ENCODE results near the gene AMIGO3.

The AMIGO3 gene

DNA sequence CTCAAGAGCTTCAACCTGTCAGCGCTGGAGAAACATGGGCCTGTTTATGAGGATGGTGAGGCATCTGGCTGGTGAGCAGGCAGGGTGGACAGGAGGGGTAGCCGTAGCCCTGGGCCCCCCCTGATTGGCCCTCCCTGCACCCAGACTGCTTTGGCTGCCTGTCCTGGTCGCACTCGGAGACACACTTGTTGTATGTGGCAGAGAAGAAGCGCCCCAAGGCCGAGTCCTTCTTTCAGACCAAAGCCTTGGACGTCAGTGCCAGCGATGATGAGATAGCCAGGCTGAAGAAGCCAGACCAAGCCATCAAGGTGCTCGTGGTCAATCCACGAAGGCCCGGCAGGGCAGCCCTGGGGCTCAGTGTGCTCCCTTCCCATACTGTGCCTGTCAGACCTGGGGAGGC lies 43.6 kb downstream of the AMIGO3 start:
- Histone ChIP-seq H3K4me3 (ENCODE audit: low read depth, low read length) (no peak overlapping the region), H3K9me3 (ENCODE audit: control insufficient read depth, insufficient read depth, low read depth, low read length) (no peaks in the 10 kb centered on the region), H3K27ac (ENCODE audit: extremely low read depth, low read depth, low read length) (no peak overlapping the region), H3K36me3 (ENCODE audit: control insufficient read depth in 2 of 2, insufficient read depth in 1 of 2, low read length in 2 of 2) (peaks cover 0 to 57% of the 10 kb centered on the region in 2 experiments; a peak in 1 of 3 replicates), H3K4me1 (ENCODE audit: control insufficient read depth, insufficient read depth, low read length) (no peaks in the 10 kb centered on the region)
- ChIA-PET POLR2A (no interaction called here), CTCF (no interaction called here)
- TF ChIP-seq ZNF37A (tag by site-specific recombination; IDR thresholded peaks at IDR 0.05) (no peak), ZNF214 (tag by site-specific recombination; IDR thresholded peaks at IDR 0.05; ENCODE audit: borderline replicate concordance) (no peak), GLIS2 (tag by site-specific recombination; IDR thresholded peaks at IDR 0.05) (no peak), ZNF596 (tag by site-specific recombination; IDR thresholded peaks at IDR 0.05) (no peak), ZNF548 (tag by site-specific recombination; IDR thresholded peaks at IDR 0.05) (no peak), ZNF146 (tag by site-specific recombination; IDR thresholded peaks at IDR 0.05) (no peak), ZNF791 (tag by site-specific recombination; IDR thresholded peaks at IDR 0.05) (no peak), ZNF600 (tag by site-specific recombination; IDR thresholded peaks at IDR 0.05) (no peak), ZNF202 (tag by site-specific recombination; IDR thresholded peaks at IDR 0.05; ENCODE audit: borderline replicate concordance) (no peak), ZNF629 (tag by site-specific recombination; IDR thresholded peaks at IDR 0.05) (no peak), ZNF184 (tag by site-specific recombination; IDR thresholded peaks at IDR 0.05) (no peak), ZNF747 (tag by site-specific recombination; IDR thresholded peaks at IDR 0.05) (no peak), SP2 (tag by site-specific recombination; IDR thresholded peaks at IDR 0.05) (no peak), ZNF707 (tag by site-specific recombination; IDR thresholded peaks at IDR 0.05) (no peak), ZBTB17 (tag by site-specific recombination; IDR thresholded peaks at IDR 0.05) (no peak)
- TF ChIP-seq, protein P1, sequence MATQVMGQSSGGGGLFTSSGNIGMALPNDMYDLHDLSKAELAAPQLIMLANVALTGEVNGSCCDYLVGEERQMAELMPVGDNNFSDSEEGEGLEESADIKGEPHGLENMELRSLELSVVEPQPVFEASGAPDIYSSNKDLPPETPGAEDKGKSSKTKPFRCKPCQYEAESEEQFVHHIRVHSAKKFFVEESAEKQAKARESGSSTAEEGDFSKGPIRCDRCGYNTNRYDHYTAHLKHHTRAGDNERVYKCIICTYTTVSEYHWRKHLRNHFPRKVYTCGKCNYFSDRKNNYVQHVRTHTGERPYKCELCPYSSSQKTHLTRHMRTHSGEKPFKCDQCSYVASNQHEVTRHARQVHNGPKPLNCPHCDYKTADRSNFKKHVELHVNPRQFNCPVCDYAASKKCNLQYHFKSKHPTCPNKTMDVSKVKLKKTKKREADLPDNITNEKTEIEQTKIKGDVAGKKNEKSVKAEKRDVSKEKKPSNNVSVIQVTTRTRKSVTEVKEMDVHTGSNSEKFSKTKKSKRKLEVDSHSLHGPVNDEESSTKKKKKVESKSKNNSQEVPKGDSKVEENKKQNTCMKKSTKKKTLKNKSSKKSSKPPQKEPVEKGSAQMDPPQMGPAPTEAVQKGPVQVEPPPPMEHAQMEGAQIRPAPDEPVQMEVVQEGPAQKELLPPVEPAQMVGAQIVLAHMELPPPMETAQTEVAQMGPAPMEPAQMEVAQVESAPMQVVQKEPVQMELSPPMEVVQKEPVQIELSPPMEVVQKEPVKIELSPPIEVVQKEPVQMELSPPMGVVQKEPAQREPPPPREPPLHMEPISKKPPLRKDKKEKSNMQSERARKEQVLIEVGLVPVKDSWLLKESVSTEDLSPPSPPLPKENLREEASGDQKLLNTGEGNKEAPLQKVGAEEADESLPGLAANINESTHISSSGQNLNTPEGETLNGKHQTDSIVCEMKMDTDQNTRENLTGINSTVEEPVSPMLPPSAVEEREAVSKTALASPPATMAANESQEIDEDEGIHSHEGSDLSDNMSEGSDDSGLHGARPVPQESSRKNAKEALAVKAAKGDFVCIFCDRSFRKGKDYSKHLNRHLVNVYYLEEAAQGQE (tag by site-specific recombination; IDR thresholded peaks at IDR 0.05): no peak
- TF ChIP-seq, protein P2, sequence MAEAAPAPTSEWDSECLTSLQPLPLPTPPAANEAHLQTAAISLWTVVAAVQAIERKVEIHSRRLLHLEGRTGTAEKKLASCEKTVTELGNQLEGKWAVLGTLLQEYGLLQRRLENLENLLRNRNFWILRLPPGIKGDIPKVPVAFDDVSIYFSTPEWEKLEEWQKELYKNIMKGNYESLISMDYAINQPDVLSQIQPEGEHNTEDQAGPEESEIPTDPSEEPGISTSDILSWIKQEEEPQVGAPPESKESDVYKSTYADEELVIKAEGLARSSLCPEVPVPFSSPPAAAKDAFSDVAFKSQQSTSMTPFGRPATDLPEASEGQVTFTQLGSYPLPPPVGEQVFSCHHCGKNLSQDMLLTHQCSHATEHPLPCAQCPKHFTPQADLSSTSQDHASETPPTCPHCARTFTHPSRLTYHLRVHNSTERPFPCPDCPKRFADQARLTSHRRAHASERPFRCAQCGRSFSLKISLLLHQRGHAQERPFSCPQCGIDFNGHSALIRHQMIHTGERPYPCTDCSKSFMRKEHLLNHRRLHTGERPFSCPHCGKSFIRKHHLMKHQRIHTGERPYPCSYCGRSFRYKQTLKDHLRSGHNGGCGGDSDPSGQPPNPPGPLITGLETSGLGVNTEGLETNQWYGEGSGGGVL (tag by site-specific recombination; IDR thresholded peaks at IDR 0.05): no peak
- TF ChIP-seq, protein P3, sequence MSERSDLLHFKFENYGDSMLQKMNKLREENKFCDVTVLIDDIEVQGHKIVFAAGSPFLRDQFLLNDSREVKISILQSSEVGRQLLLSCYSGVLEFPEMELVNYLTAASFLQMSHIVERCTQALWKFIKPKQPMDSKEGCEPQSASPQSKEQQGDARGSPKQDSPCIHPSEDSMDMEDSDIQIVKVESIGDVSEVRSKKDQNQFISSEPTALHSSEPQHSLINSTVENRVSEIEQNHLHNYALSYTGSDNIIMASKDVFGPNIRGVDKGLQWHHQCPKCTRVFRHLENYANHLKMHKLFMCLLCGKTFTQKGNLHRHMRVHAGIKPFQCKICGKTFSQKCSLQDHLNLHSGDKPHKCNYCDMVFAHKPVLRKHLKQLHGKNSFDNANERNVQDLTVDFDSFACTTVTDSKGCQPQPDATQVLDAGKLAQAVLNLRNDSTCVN (tag by site-specific recombination; optimal IDR thresholded peaks at IDR 0.05): no peak
- TF ChIP-seq, protein P4, sequence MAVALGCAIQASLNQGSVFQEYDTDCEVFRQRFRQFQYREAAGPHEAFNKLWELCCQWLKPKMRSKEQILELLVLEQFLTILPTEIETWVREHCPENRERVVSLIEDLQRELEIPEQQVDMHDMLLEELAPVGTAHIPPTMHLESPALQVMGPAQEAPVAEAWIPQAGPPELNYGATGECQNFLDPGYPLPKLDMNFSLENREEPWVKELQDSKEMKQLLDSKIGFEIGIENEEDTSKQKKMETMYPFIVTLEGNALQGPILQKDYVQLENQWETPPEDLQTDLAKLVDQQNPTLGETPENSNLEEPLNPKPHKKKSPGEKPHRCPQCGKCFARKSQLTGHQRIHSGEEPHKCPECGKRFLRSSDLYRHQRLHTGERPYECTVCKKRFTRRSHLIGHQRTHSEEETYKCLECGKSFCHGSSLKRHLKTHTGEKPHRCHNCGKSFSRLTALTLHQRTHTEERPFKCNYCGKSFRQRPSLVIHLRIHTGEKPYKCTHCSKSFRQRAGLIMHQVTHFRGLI (tag by site-specific recombination; IDR thresholded peaks at IDR 0.05): no peak

Measured in HEK293 (cell line).